ENCODE results near the gene STBD1. TPM values are rescaled to one million over a fixed set of nuclear protein-coding genes. Genes with fewer than 3 reads are reported as not detected.
"Not testable (repeated sequence)": the region's sequence is repeated elsewhere in the genome, so short reads cannot be mapped to it uniquely, and the experiment has no call there.

STBD1 gene
- total RNA-seq, 1 experiment from 2014 or later, result 6.2 TPM

GRCh38 chr4:76283900-76284299 lies 22.6 kb upstream of the STBD1 start:
- no peak for DNase-seq (ENCODE audit: low read depth)

DNA sequence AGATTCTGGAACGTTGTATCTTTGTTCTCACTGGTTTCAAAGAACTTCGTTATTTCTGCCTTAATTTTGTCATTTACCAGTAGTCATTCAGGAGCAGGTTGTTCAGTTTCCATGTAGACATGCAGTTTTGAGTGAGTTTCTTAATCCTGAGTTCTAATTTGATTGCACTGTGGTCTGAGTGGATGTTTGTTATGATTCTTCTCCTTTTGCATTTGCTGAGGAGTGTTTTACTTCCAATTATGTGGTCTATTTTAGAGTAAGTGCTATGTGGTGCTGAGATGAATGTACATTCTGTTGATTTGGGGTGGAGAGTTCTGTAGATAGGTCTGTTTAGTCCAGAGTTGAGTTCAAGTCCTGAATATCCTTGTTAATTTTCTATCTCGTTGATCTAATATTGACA lies 18.7 kb upstream of the STBD1 start:
- DNase-seq (ENCODE audit: low read depth), result not testable (repeated sequence)

DNA sequence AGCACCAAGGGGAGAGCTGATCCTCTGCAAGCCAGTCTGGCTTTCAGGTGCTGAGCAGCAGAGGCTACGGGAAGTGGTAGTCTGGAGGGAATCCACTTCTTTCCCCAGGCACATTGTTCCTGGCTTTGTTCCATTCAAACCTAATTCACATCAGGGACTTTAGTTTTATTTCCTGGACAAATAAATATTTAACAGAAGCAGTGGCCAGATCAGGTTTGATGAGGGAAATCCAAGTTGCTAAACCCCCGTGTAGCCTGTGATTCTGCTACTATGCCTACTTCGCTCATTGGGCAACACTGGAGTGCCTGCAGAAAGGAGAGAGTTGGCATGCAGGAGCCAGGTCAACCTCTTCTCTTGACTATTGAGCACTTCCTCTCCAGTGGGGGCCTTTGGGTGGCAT lies 13.8 kb upstream of the STBD1 start:
- no peak for DNase-seq (ENCODE audit: low read depth)

DNA sequence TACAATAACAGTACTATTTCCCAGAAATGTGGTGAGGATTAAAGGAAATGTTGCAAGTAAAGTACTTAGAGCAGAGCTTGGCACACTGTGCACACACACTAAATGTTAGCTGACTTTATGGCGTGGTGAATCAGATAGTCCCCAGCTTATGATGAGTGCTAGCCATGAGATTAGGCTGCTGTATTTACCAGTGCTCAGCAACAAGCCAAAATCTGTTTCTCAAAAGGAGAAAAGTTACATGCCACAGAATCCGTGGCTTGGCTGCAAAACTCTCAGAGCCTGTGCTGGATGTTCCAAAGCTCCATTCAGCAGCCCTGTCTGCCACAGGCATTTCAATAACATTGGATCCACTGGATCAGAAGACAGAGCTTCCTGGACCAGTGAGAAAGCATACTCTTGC lies 12.8 kb upstream of the STBD1 start:
- no peak for DNase-seq (ENCODE audit: low read depth)

- DNase-seq (ENCODE audit: low read depth), result no peak
These were observed 10.2 kb upstream of the STBD1 start for GRCh38 chr4:76296286-76296820.

- DNase-seq (ENCODE audit: low read depth), result no peak
These were observed 8.3 kb upstream of the STBD1 start for GRCh38 chr4:76298227-76298626.

DNA sequence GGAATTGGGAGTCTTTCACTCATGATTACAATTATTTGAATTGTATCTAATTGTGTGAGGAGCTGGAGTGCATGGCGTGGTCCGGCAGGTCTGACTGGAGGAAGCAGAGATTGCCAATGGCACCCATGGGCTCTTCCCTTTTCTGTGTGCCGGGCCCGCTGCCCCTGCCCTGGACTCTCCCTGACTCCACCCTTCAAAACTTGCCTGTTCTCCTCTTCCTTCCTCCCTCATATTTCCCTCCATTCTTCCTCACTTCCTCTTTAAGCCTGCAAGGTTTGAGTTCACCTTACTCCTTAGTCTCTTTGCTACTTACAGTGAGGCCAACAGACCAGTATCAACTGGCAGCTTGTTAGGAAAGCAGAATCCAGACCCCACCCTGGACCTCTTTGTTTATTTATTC lies 6.5 kb upstream of the STBD1 start:
- no peak for DNase-seq (ENCODE audit: low read depth)

- DNase-seq (ENCODE audit: low read depth), result peak; percentile 89
These were observed 5.3 kb upstream of the STBD1 start for GRCh38 chr4:76301068-76301774.

GRCh38 chr4:76301775-76302162 lies 4.8 kb upstream of the STBD1 start:
- DNase-seq (ENCODE audit: low read depth), result no peak

DNA sequence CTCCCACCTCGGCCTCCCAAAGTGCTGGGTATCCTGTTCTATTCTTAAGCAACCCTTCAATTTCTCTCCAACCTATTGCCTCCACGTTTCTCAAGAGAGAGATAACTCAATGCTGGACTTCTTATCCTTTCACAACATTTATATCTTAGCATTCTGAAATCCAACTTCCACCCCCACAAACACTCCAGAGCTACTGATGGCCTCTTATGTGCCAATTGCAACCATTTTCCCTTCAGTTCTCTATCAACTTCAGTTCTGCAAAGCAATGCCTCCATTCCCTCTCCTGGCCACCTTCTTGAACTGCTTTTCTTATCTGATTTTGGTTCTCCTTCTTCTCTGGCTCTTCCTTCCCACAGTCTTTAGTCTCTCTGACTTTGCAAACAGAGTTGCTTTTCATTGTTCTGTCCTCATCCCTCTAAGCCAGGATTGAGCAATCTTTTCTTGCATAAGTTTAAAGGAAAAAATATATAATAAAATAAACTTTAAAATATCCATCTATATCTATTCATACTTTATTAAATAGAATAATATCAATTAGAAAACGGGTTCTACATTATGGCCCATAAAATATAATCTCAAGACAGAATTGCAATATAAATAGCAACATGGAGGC lies 3.6 kb upstream of the STBD1 start:
- no peak for DNase-seq (ENCODE audit: low read depth)

DNA sequence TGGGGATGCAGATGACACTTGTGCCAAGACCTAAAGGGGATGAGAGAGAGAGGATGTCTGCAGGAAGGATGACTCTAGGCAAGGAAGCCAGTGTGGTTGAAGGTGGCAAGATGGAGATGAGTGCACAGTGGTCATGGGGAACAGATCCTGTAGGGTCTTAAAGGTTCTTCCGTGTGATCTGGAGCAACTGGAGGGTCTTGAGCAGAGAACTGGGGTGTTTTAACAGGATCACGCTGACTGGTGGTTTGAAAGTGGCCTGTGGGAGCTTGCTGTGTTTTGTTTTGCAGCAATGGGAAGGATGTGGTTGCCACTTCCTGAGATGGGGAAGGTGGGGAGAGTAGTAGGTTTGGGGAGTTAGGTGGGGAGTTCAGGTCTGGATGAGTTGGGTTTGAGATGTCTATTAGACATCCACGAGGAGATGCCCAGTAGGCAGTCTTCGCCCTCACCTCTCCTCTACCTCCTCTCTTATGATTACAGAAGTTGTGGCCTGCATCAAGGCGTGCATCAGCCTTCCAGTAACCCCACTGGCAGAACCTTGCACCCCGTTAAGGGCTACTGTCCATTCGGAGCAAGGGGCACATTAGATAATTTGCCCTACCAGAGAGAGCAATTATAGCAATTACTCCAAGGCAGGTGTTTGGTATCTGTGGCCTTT lies 1.4 kb upstream of the STBD1 start:
- no peak for DNase-seq (ENCODE audit: low read depth)

DNA sequence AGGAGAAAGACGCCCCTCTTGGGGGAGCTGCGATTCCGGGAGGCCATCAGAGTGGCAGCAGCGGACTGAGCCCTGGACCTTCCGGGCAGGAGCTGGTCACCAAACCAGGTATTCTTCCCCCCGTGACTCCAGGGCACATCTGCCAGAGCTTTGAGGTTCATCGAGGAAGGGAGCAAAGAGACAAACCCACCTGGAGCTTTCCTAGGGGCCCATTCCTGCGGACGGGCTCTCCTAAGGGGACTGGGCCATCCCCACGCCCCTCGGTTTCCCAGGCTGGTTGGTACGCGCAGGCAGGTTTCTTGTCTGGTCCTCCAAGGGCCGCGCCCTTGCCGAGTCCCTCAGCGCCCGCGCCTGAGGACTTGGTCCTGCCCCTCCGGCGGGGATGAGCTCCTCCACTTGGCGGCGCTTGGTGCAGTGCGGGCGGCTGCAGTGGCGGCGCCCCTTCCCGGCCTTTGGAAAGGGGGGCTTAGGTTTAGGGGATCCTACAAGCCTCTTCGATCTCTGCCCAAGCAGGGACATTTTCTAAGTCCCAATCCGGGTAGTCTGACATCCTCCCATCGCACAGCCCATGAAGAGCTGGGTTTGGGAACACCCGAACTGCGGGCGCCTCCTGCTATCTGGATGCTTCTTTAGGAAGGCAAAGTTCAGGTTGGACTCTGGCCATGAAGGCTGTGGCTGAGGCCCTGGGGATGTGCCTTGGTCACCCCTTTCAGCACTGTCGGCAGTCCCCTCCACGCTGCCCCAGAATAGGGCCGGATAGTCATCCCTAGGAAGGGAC lies 538 bp downstream of the STBD1 start:
- DNase-seq (ENCODE audit: low read depth), result peak; percentile 64

DNA sequence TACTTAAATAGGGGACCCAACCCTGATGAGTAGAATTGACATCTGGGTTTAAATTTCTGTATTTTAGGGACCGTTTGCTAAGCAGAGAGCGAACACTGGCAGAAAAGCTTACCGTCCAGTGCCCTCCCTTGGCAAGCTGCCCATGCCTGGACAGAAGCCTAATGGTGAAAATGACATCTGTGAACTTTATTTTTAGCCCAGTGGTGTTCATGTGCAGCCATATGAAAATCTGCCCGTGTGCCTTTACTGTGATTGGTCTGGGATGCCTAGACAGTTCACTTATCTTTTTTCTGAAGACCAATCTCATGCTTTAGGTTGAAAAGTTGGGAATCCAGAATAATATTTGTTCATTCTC lies 1.1 kb downstream of the STBD1 start:
- no peak for DNase-seq (ENCODE audit: low read depth)

DNA sequence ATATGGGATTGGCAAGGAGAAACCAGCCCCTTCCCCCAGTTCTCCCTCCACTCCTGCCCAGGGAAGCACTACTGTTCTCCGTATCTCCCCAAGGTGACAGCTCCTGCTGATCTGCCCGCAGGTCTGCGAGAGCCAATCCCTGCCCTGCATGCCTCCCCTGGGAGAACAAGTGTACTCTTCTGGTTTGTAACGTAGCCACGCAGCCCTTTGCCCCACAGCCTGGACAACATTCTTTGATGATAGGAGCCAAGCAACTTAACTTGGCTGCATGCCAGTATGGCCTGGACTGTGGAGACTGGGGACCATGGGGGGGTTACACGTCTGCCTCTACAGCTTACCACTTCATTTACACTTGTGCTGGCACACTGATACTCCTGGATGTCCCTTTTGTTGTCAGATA lies 2.0 kb downstream of the STBD1 start:
- DNase-seq (ENCODE audit: low read depth), result no peak

DNA sequence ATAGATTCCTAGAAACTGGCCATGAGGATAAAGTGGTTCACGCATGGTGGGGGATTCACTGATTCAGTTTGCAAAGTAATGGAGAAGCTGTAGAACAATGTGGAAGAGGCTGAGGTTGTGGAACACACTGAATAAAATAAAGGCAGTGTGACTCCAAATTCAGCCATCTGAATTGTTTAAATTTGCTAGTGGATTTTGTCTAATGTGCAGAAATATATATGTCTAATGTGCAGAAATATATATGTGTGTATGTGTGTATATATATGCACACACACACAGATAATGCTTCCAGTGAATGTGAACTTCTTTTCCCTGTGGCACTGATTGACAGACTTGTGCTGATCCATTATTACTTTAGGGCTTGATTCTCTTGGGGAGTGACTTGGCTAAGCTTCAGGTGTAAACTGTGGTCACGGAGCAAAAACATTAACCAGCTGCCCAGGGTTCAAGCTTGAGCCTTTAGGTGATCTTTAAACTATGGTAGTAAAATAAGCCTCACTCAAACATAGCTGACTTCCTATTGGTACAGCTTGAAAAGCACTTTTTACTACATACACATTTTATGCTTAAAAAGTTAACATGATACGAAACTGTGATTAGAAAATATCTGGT lies 3.5 kb downstream of the STBD1 start:
- DNase-seq (ENCODE audit: low read depth), result no peak

DNA sequence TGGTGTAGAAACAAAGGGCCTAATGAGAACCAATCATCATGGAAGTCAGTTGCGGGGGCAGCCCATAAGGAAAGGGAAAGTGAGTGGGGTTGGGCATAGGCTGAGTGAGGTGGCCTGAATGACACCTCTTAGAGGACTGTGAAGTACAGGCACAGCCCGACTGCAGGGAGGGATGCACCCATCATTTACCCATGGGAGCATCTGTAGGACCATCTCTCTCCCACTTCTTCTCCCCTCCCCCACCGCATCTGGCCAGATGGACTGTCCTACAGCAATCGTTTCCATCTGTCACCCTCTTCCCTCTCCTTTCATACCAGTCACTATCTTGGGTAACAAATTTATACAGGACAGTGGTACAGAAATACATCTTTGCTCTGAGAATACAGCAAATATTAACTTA lies 4.2 kb downstream of the STBD1 start:
- DNase-seq (ENCODE audit: low read depth), result no peak

GRCh38 chr4:76311896-76312331 lies 5.4 kb downstream of the STBD1 start:
- no peak for DNase-seq (ENCODE audit: low read depth)

GRCh38 chr4:76312457-76312856 lies 5.9 kb downstream of the STBD1 start:
- DNase-seq (ENCODE audit: low read depth), result no peak

GRCh38 chr4:76313547-76313946 lies 7.0 kb downstream of the STBD1 start:
- DNase-seq (ENCODE audit: low read depth), result no peak

DNA sequence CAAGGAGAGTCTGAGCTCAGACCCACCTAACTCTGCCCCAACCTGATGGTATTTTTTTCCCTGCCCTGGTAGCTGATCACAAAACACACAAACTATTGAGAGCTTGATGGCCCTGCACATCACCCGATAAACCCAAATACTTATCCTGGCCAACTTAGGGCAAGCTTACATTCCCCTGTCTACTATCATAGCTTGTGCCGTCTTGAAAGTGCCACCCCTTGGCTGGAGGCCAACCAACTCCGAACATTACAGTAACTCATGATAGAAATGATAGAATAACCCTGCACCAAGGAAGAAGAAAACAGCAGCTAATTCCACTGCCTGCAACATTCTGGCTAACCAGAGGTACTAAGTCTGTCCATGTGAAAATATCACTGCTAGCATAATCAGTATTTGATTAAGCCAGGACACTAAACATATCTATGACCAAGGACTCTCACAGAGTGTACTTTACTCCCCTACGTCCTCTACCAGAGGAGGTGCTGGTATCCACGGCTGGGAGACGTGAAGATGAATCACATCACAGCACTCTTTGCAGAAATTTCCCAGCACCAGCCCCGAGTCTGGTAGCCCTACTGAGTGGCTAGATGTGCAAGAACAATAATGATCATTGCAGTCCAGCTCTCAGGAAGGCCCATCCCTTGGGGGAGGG lies 8.9 kb downstream of the STBD1 start:
- DNase-seq (ENCODE audit: low read depth), result no peak

DNA sequence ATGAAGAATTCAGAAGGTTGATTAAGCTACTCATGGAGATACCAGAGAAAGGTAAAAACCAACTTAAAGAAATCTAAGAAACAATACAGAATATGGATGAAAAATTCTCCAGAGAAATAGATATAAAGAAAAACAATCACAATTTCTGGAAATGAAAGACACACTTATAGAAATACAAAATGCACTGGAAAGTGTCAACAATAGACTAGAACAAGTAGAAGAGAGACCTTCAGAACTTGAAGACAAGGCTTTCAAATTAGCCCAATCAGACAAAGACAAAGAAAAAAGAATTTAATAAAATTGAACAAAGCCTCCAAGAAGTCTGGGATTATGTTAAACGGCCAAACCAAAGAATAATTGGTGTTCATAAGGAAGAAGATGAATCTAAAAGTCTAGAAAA lies 9.6 kb downstream of the STBD1 start:
- no peak for DNase-seq (ENCODE audit: low read depth)

Measured in M059J (cell line).